ENCODE results near the gene LMNTD2. TPM values are rescaled to one million over a fixed set of nuclear protein-coding genes. Genes with fewer than 3 reads are reported as not detected.
A peak's percentile ranks its signal among the peaks of the same experiment; 100 is the strongest.

The LMNTD2 gene
- total RNA-seq, result 1 to 10 TPM; 1.1 to 2.1 TPM

GRCh38 chr11:560305-561147 is at the start of gene LMNTD2, which contains the start of gene RASSF7:
LMNTD2 (minus strand) TSS chr11:560738; CDS start chr11:560716, 22 bp downstream.
RASSF7 (plus strand) TSS chr11:560970; CDS start chr11:561769, 799 bp downstream.
- ATAC-seq (peak; percentile 96 to 97), DNase-seq (ENCODE audit: low spot score) (peak; percentile 95)
- H3K27ac Mint-ChIP-seq, result peak within 1 kb of the TSS in 1 of 2 donors; percentile 35
- peaks cover 5 to 8% of the 10 kb centered on the region in 2 donors for H3K4me1 Mint-ChIP-seq (ENCODE audit: low read depth in 2 of 2)
- H3K9me3 Mint-ChIP-seq, result no peaks in the 10 kb centered on the region
- H3K36me3 Mint-ChIP-seq, result no peaks in the 10 kb centered on the region
- H3K27me3 Mint-ChIP-seq, result no peaks in the 10 kb centered on the region
- H3K4me3 Mint-ChIP-seq, result peak within 1 kb of the TSS; percentile 88

- H3K4me3 Mint-ChIP-seq, result no peak overlapping the region
- peak; percentile 63 for DNase-seq (ENCODE audit: low spot score)
- no peak overlapping the region for H3K27ac Mint-ChIP-seq
- no peaks in the 10 kb centered on the region for H3K27me3 Mint-ChIP-seq
- H3K4me1 Mint-ChIP-seq (ENCODE audit: low read depth in 2 of 2), result peaks cover 5 to 7% of the 10 kb centered on the region in 2 donors
- ATAC-seq, result no peak
- H3K9me3 Mint-ChIP-seq, result no peaks in the 10 kb centered on the region
- no peaks in the 10 kb centered on the region for H3K36me3 Mint-ChIP-seq
Observed at GRCh38 chr11:609341-609811, 48.8 kb upstream of the LMNTD2 start.

- ATAC-seq (no peak), DNase-seq (ENCODE audit: low spot score) (no peak)
- H3K9me3 Mint-ChIP-seq, result no peaks in the 10 kb centered on the region
- H3K4me3 Mint-ChIP-seq, result no peak overlapping the region
- no peaks in the 10 kb centered on the region for H3K36me3 Mint-ChIP-seq
- H3K4me1 Mint-ChIP-seq (ENCODE audit: low read depth in 2 of 2), result peaks cover 4 to 5% of the 10 kb centered on the region in 2 donors
- H3K27me3 Mint-ChIP-seq, result no peaks in the 10 kb centered on the region
- no peak overlapping the region for H3K27ac Mint-ChIP-seq
Observed at GRCh38 chr11:608791-609251, 48.3 kb upstream of the LMNTD2 start.

GRCh38 chr11:607971-608659 is 47.6 kb upstream of the LMNTD2 start:
- Mint-ChIP-seq H3K36me3 (no peaks in the 10 kb centered on the region), H3K4me1 (ENCODE audit: low read depth in 2 of 2) (peaks cover 4 to 5% of the 10 kb centered on the region in 2 donors), H3K27me3 (no peaks in the 10 kb centered on the region), H3K27ac (no peak overlapping the region), H3K9me3 (no peaks in the 10 kb centered on the region), H3K4me3 (no peak overlapping the region)
- ATAC-seq, result no peak
- DNase-seq (ENCODE audit: low spot score), result peak; percentile 55

- no peaks in the 10 kb centered on the region for H3K27me3 Mint-ChIP-seq
- H3K9me3 Mint-ChIP-seq, result no peaks in the 10 kb centered on the region
- peak; percentile 54 for DNase-seq (ENCODE audit: low spot score)
- H3K27ac Mint-ChIP-seq, result no peak overlapping the region
- no peak overlapping the region for H3K4me3 Mint-ChIP-seq
- no peaks in the 10 kb centered on the region for H3K36me3 Mint-ChIP-seq
- ATAC-seq, result no peak
- H3K4me1 Mint-ChIP-seq (ENCODE audit: low read depth in 2 of 2), result peaks cover 2 to 3% of the 10 kb centered on the region in 2 donors
Observed at GRCh38 chr11:607020-607780, 46.7 kb upstream of the LMNTD2 start.

- no peaks in the 10 kb centered on the region for H3K27me3 Mint-ChIP-seq
- H3K9me3 Mint-ChIP-seq, result no peaks in the 10 kb centered on the region
- H3K4me1 Mint-ChIP-seq (ENCODE audit: low read depth in 2 of 2), result no peaks in the 10 kb centered on the region
- no peak overlapping the region for H3K27ac Mint-ChIP-seq
- no peak overlapping the region for H3K4me3 Mint-ChIP-seq
- H3K36me3 Mint-ChIP-seq, result no peaks in the 10 kb centered on the region
- peak; percentile 56 for DNase-seq (ENCODE audit: low spot score)
- no peak for ATAC-seq
Observed at GRCh38 chr11:606245-606644, 45.7 kb upstream of the LMNTD2 start.

GRCh38 chr11:605286-606129 is 45.0 kb upstream of the LMNTD2 start:
- DNase-seq (ENCODE audit: low spot score) (no peak), ATAC-seq (no peak)
- Mint-ChIP-seq H3K27ac (no peak overlapping the region), H3K4me3 (no peak overlapping the region), H3K27me3 (no peaks in the 10 kb centered on the region), H3K36me3 (no peaks in the 10 kb centered on the region), H3K4me1 (ENCODE audit: low read depth in 2 of 2) (no peaks in the 10 kb centered on the region), H3K9me3 (no peaks in the 10 kb centered on the region)

- no peaks in the 10 kb centered on the region for H3K9me3 Mint-ChIP-seq
Observed at GRCh38 chr11:603154-603553, 42.6 kb upstream of the LMNTD2 start.

GRCh38 chr11:601573-602245 is 41.2 kb upstream of the LMNTD2 start:
- peaks cover 0 to 6% of the 10 kb centered on the region in 2 donors for H3K4me1 Mint-ChIP-seq (ENCODE audit: low read depth in 2 of 2)
- H3K27ac Mint-ChIP-seq, result no peak overlapping the region
- H3K9me3 Mint-ChIP-seq, result no peaks in the 10 kb centered on the region
- no peaks in the 10 kb centered on the region for H3K27me3 Mint-ChIP-seq
- DNase-seq (ENCODE audit: low spot score) (no peak), ATAC-seq (no peak)
- no peak overlapping the region for H3K4me3 Mint-ChIP-seq
- H3K36me3 Mint-ChIP-seq, result no peaks in the 10 kb centered on the region

More at GRCh38 chr11:603154-603553, 42.6 kb upstream of the LMNTD2 start:
- DNase-seq (ENCODE audit: low spot score), result no peak
- Mint-ChIP-seq H3K4me3 (no peak overlapping the region), H3K4me1 (ENCODE audit: low read depth in 2 of 2) (no peaks in the 10 kb centered on the region), H3K27me3 (no peaks in the 10 kb centered on the region), H3K27ac (no peak overlapping the region), H3K36me3 (no peaks in the 10 kb centered on the region)
- ATAC-seq, result no peak

GRCh38 chr11:598005-598680 is 37.6 kb upstream of the LMNTD2 start:
- DNase-seq (ENCODE audit: low spot score), result no peak
- no peaks in the 10 kb centered on the region for H3K9me3 Mint-ChIP-seq
- peaks cover 4% of the 10 kb centered on the region for H3K36me3 Mint-ChIP-seq
- no peak overlapping the region for H3K4me3 Mint-ChIP-seq
- H3K4me1 Mint-ChIP-seq (ENCODE audit: low read depth in 2 of 2), result peaks cover 0 to 19% of the 10 kb centered on the region in 2 donors
- H3K27me3 Mint-ChIP-seq, result no peaks in the 10 kb centered on the region
- ATAC-seq, result no peak
- no peak overlapping the region for H3K27ac Mint-ChIP-seq

- DNase-seq (ENCODE audit: low spot score) (no peak), ATAC-seq (no peak)
- H3K9me3 Mint-ChIP-seq, result no peaks in the 10 kb centered on the region
- no peaks in the 10 kb centered on the region for H3K27me3 Mint-ChIP-seq
- no peak overlapping the region for H3K4me3 Mint-ChIP-seq
- H3K36me3 Mint-ChIP-seq, result peaks cover 4% of the 10 kb centered on the region
- peak overlapping the region in 1 of 2 donors; percentile 27 for H3K27ac Mint-ChIP-seq
- peaks cover 0 to 19% of the 10 kb centered on the region in 2 donors for H3K4me1 Mint-ChIP-seq (ENCODE audit: low read depth in 2 of 2)
Observed at GRCh38 chr11:597166-597725, 36.7 kb upstream of the LMNTD2 start.

GRCh38 chr11:596374-596773 is 35.8 kb upstream of the LMNTD2 start:
- Mint-ChIP-seq H3K4me1 (ENCODE audit: low read depth in 2 of 2) (peaks cover 0 to 19% of the 10 kb centered on the region in 2 donors), H3K27me3 (no peaks in the 10 kb centered on the region), H3K36me3 (peaks cover 4% of the 10 kb centered on the region), H3K9me3 (no peaks in the 10 kb centered on the region), H3K27ac (no peak overlapping the region), H3K4me3 (no peak overlapping the region)
- ATAC-seq (peak; percentile 72 to 75), DNase-seq (ENCODE audit: low spot score) (no peak)
